Psoas muscle (tissue), 8 donors: ENCODE results near the gene ZP1. TPM values are rescaled to one million over a fixed set of nuclear protein-coding genes. Genes with fewer than 3 reads are reported as not detected.
A peak's percentile ranks its signal among the peaks of the same experiment; 100 is the strongest.

Experiments used
- ATAC-seq, 4 donors: fragments of 200-7000 bp; cut with Tn5 transposase; one replicate each; pipeline ENCODE4 v1.9.1; 2020; ENCODE audit warnings: moderate library complexity in 3 of 4, mild to moderate bottlenecking in 2 of 4
- DNase-seq, 2 donors: peaks; one replicate each; pipeline ENCODE4 v3.0.0-alpha.2; 2020
- H3K27ac ChIP-seq: fragments of 200-600 bp; one replicate; pipeline ENCODE4 v1.8.0; 2022
- H3K27me3 ChIP-seq, 3 donors: fragments of 200-600 bp in 1 of 3; one replicate each; pipeline versions ENCODE4 v1.6.1 to v1.8.0; 2013 to 2022; ENCODE audit warnings: low read length in 2 of 3, mild to moderate bottlenecking in 2 of 3, moderate library complexity in 1 of 3; ENCODE audit not compliant: insufficient read depth in 3 of 3
- H3K36me3 ChIP-seq, 2 donors: fragments of 200-600 bp in 1 of 2; one replicate each; pipeline versions ENCODE4 v1.6.1 to v1.8.0; 2013 to 2022; ENCODE audit warnings: low read depth in 1 of 2, mild to moderate bottlenecking in 1 of 2, moderate library complexity in 1 of 2; ENCODE audit not compliant: insufficient read depth in 1 of 2
- H3K4me1 ChIP-seq: fragments of 200-600 bp; one replicate; pipeline ENCODE4 v1.8.0; 2022
- H3K4me3 ChIP-seq: fragments of 200-600 bp; one replicate; pipeline ENCODE4 v1.8.0; 2022; ENCODE audit warnings: mild to moderate bottlenecking
- H3K9me3 ChIP-seq: fragments of 200-600 bp; one replicate; pipeline ENCODE4 v1.8.0; 2022
- CTCF ChIP-seq: fragments of 200-600 bp; IDR thresholded peaks from one replicate; pipeline ENCODE4 v1.8.0; 2022; ENCODE audit warnings: antibody characterized with exemption
- WGBS, 3 donors: extraction: QIAGEN DNeasy Blood & Tissue Kit; methylation state at CpG; one replicate each; pipeline versions ENCODE4 v1.1.6 to v1.1.7; 2013; 5-methylcytosine and 5-hydroxymethylcytosine counted together
- intact Hi-C, 2 donors: fragments of 100-400 bp; cut with DNase I; formaldehyde crosslinking; loops; one replicate each; pipeline versions ENCODE4 v1.11.0 to v1.14.2; 2022
- polyA plus RNA-seq, 3 donors: library from polyadenylated mRNA; stranded (reverse); fragments of 200-250 nt; gene quantifications; one replicate each; pipeline ENCODE4 v1.2.3, GENCODE V29; 2013
- total RNA-seq, 4 donors: library from RNA; stranded (reverse); fragmentation: NEBNext Ultra II Directional in 2 of 4; extraction: Animal tissue kit (Norgen Biotek cat#: 25700) in 2 of 4; gene quantifications; one replicate each; pipeline versions ENCODE4 v1.2.1 to v1.2.4, GENCODE V29; 2021 to 2023
- donor health status: healthy with polysubstance abuse.
- donor health status: DM: no; HTN: no; CAD: no; lungs with moderate emphysema.
- donor health status: Bipolar disorder and iron deficiency.
- donor health status: healthy.
- donor health status: DM: yes; HTN: yes; CAD: no.
- donor health status: DM: no; HTN: no; CAD: no.
- donor health status: DM: no; HTN: no; CAD: no.
- donor health status: DM: yes; HTN: yes; CAD: no.

Gene ZP1
- total and polyA plus RNA-seq, 7 donors, result 0.18 to 0.52 (median 0.29) TPM; not detected in 3

GRCh38 chr11:60879971-60880588, 12.7 kb downstream of the ZP1 start:
- Histone ChIP-seq H3K27me3 (no peaks in the 10 kb centered on the region), H3K36me3 (peaks cover 0 to 20% of the 10 kb centered on the region in 2 donors), H3K4me1 (peaks cover 31% of the 10 kb centered on the region), H3K4me3 (no peak overlapping the region), H3K9me3 (no peaks in the 10 kb centered on the region), H3K27ac (no peak overlapping the region)
- ATAC-seq (no peak), DNase-seq (no peak)
- WGBS, 3 donors, result 58 to 67% (median 59%) methylated on average over 5 of the region's 5 CpGs
- intact Hi-C loops, result no loop called here
- no peak for TF ChIP-seq CTCF

GRCh38 chr11:60880643-60881282, 13.4 kb downstream of the ZP1 start:
- DNase-seq, result no peak
- WGBS, 3 donors, result 51 to 67% (median 58%) methylated on average over 8 of the region's 8 CpGs
- no peak for ATAC-seq
- H3K9me3 ChIP-seq, result no peaks in the 10 kb centered on the region
- intact Hi-C loops, result no loop called here
- peaks cover 0 to 20% of the 10 kb centered on the region in 2 donors for H3K36me3 ChIP-seq
- TF ChIP-seq CTCF, result no peak
- no peaks in the 10 kb centered on the region for H3K27me3 ChIP-seq
- peaks cover 28% of the 10 kb centered on the region for H3K4me1 ChIP-seq
- no peak overlapping the region for H3K4me3 ChIP-seq
- H3K27ac ChIP-seq, result no peak overlapping the region

GRCh38 chr11:60887556-60887955, 20.2 kb downstream of the ZP1 start:
- ATAC-seq (peak; percentile 76 to 88 (median 79)), DNase-seq (peak in 1 of 2 donors; percentile 46)
- WGBS, 3 donors, result 61 to 68% (median 64%) methylated on average over 5 of the region's 5 CpGs
- no peak overlapping the region for H3K4me3 ChIP-seq
- no peaks in the 10 kb centered on the region for H3K4me1 ChIP-seq
- intact Hi-C loops, result no loop called here
- no peaks in the 10 kb centered on the region for H3K27me3 ChIP-seq
- TF ChIP-seq CTCF, result peak; percentile 45
- peaks cover 0 to 46% of the 10 kb centered on the region in 2 donors for H3K36me3 ChIP-seq
- H3K9me3 ChIP-seq, result no peaks in the 10 kb centered on the region
- no peak overlapping the region for H3K27ac ChIP-seq

- Histone ChIP-seq H3K27me3 (no peaks in the 10 kb centered on the region), H3K9me3 (no peaks in the 10 kb centered on the region), H3K27ac (no peak overlapping the region), H3K36me3 (peaks cover 0 to 63% of the 10 kb centered on the region in 2 donors), H3K4me1 (no peaks in the 10 kb centered on the region), H3K4me3 (no peak overlapping the region)
- WGBS, 3 donors, result 72 to 79% (median 74%) methylated on average over 6 of the region's 6 CpGs
- intact Hi-C loops, result loop anchor here in 1 of 2 donors (2.0 kb wide), 1 partner anchor 59 kb away; no protein-coding TSS in a partner anchor
- TF ChIP-seq CTCF, result no peak
- ATAC-seq (no peak), DNase-seq (no peak)
These were observed 22.5 kb downstream of the ZP1 start for GRCh38 chr11:60889869-60890311.
